ENCODE measurements around the gene GRK5.

GRK5 gene

GRCh38 chr10:119443970-119444660 is 236.7 kb downstream of the GRK5 start:
- DNase-seq (ENCODE audit: low spot score): no peak

GRCh38 chr10:119444866-119445265 is 237.5 kb downstream of the GRK5 start:
- DNase-seq (ENCODE audit: low spot score): no peak

- DNase-seq (ENCODE audit: low spot score): peak; percentile 86
These were observed 238.1 kb downstream of the GRK5 start for GRCh38 chr10:119445311-119445934.

- no peak for DNase-seq (ENCODE audit: low spot score)
These were observed 238.6 kb downstream of the GRK5 start for GRCh38 chr10:119445935-119446317.

- no peak for DNase-seq (ENCODE audit: low spot score)
These were observed 239.3 kb downstream of the GRK5 start for GRCh38 chr10:119446441-119447277.

- DNase-seq (ENCODE audit: low spot score): no peak
These were observed 240.1 kb downstream of the GRK5 start for GRCh38 chr10:119447421-119447820.

GRCh38 chr10:119447823-119448546 is 240.6 kb downstream of the GRK5 start:
- no peak for DNase-seq (ENCODE audit: low spot score)

- DNase-seq (ENCODE audit: low spot score): no peak
These were observed 241.5 kb downstream of the GRK5 start for GRCh38 chr10:119448628-119449584.

- peak; percentile 41 for DNase-seq (ENCODE audit: low spot score)
These were observed 242.5 kb downstream of the GRK5 start for GRCh38 chr10:119449760-119450461.

GRCh38 chr10:119450606-119451299 is 243.4 kb downstream of the GRK5 start:
- DNase-seq (ENCODE audit: low spot score): peak; percentile 54

- DNase-seq (ENCODE audit: low spot score): no peak
These were observed 244.0 kb downstream of the GRK5 start for GRCh38 chr10:119451300-119451896.

- no peak for DNase-seq (ENCODE audit: low spot score)
These were observed 245.0 kb downstream of the GRK5 start for GRCh38 chr10:119452396-119452795.

- no peak for DNase-seq (ENCODE audit: low spot score)
These were observed 245.9 kb downstream of the GRK5 start for GRCh38 chr10:119453313-119453712.

- no peak for DNase-seq (ENCODE audit: low spot score)
These were observed 246.9 kb downstream of the GRK5 start for GRCh38 chr10:119454316-119454715.

- DNase-seq (ENCODE audit: low spot score): no peak
These were observed 247.6 kb downstream of the GRK5 start for GRCh38 chr10:119454990-119455389.

GRCh38 chr10:119455609-119456434 is 248.5 kb downstream of the GRK5 start:
- no peak for DNase-seq (ENCODE audit: low spot score)

GRCh38 chr10:119456435-119456810 is 249.1 kb downstream of the GRK5 start:
- DNase-seq (ENCODE audit: low spot score): no peak

GRCh38 chr10:119457966-119458766 is 250.8 kb downstream of the GRK5 start:
- DNase-seq (ENCODE audit: low spot score): no peak
